Uterus (tissue), 2 donors: ENCODE data around the gene MST1.

Experiments used
- CTCF ChIP-seq, 4 experiments: fragments of 200-600 bp in 2 of 4; fragments of 450-650 bp in 2 of 4; sonication (generic) in 2 of 4; IDR thresholded peaks; one replicate each; pipeline ENCODE4 v1.5.1; 2016 to 2019; ENCODE audit warnings: antibody characterized with exemption in 4 of 4, mild to moderate bottlenecking in 2 of 4, moderate library complexity in 1 of 4
- POLR2A ChIP-seq, 2 donors: fragments of 450-650 bp; IDR thresholded peaks; one replicate each; pipeline ENCODE4 v1.6.1; 2016; ENCODE audit warnings: antibody characterized with exemption in 2 of 2, mild to moderate bottlenecking in 1 of 2, moderate library complexity in 1 of 2

GRCh38 chr3:49680493-49681231, 8.6 kb downstream of the MST1 start:
- TF ChIP-seq POLR2A (IDR thresholded peaks at IDR 0.05), result no peak
- no peak for TF ChIP-seq CTCF (IDR thresholded peaks at IDR 0.05)
